NCI-H2227 (cell line): ENCODE data around the gene NPIPA3.
"Not testable (repeated sequence)": the region's sequence is repeated elsewhere in the genome, so short reads cannot be mapped to it uniquely, and the experiment has no call there.

Experiments
- DNase-seq: peaks from one replicate; lab custom pipeline; 2025; ENCODE audit not compliant: unreplicated experiment; lab: John Stamatoyannopoulos, UW

The NPIPA3 gene

DNA sequence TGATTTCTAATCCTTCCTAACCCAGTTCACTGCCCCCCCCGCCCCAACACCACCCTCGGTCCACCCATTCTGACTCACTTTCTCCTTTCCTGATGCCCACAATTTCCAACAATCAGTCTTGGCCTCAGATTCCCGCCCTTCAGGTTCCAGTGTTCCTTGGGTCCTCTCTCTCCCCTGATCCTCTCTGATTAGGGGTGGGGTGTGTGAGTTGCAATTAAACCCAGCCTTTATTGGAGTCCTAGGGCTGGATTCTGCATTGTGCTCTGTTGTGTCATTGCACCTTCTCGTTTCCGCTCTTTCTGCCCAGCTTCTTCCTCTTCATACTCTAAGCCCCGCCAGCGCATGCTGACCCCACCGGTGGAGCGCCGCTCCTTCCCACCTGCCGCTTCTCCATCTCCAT is 38.6 kb downstream of the NPIPA3 start:
- DNase-seq, result not testable (repeated sequence)

DNA sequence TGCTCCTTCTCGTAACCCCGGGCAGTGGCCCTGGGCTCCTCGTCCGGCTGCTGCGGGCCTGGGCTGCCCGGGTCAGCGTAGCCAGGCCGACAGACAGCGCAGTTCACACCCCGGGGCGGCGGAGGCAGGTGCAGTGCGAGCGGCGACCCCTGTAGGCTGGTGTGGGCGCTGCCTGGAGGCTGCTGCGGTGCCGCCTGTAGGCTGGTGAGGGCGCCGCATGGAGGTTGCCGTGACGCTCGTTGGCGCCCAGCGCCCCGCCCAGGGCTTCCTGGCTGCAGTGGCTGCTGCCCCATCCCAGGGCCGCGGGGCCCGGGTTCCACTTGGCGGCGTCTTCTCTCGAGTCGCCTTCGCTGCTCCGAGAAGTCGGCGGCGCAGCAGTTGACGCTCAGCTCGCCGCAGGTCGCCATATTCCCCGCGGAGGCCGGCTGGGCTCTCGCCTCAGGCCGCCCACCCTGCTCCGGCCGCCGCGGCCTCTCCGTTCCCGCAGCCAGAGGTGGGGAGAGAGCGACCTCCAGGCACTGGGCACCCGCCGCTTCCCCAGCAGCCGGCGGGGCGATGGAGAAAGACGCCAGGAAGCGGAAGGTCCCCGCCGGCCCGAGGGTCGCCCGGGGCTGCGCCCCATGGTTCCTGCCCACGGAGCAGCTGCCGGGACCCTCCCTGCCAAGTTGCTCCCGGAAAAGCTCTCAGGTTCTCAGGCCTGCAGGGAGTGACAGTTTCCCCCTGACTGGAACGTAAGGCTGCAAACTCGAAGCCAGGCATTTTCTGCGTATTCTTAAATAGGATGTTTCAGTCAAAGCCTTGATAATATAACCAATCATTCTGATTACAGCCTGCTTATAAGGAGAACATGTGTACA is 39.3 kb downstream of the NPIPA3 start, which contains the start of gene NPIPA2:
NPIPA2 (plus strand) TSS at position 261 of the 856 bp plus-strand sequence. CDS start 5,533 bp downstream, outside the sequence.
- not testable (repeated sequence) for DNase-seq

DNA sequence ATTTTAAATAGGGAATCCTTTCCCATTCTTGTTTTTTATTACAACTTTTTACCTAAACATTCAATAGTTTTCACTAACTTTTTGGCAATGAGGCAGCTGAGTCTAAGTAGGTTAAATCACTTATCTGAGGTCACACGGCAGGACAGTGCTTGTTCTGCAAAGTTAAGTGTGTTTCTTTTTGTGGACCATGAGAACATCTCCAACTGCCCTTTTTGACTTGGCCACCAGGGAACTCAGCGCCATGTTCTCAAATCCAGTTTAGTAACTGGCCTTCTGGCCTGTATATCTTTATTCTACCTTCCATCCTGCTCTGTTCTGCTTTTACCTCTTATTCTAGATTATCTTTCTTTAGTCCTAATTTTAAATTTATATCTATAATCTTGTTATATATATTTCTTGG is 70.4 kb downstream of the NPIPA3 start:
- DNase-seq, result not testable (repeated sequence)

DNA sequence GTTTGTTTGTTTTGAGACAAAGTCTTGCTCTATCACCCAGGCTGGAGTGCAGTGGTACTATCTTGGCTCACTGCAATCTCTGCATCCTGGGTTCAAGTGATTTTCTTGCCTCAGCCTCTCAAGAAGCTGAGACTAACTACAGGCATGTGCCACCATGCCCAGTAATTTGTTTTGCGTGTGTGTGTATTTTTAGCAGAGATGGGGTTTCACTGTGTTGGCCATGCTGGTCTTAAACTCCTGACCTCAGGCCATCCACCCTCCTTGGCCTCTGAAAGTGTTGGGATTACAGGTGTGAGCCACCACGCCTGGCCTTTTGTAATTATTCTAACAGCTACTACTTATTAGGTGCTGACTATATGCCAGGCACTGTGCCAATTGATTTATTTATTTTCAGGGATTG is 72.4 kb downstream of the NPIPA3 start:
- DNase-seq, result not testable (repeated sequence)
